HG03175 (cell line): Measurements from ENCODE around the gene DHX38.

Experiments
- ATAC-seq: cut with Tn5 transposase; IDR thresholded peaks from one replicate; pipeline ENCODE4 v1.9.1; 2021; ENCODE audit warnings: mild to moderate bottlenecking, moderate library complexity; ENCODE audit not compliant: unreplicated experiment

Gene DHX38

DNA sequence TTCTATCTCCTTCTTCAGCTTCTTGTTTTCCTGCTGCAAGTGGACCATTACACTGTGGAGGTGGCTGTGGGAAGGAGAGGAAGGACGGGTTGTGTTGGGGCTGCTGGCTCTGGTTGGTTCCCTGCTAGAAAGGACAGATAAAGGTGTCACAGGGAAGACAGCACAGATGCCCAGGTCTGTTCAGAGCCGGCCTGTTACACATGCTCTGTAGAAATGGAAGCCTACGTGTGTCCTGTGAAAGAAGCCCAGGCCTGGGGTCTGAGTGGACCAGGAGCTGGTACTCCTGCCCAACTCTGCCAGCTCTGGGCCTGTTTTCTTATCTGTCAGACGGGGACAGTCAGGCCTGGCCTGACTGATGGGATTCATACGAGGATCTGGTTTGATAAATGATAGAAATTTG lies 26.4 kb downstream of the DHX38 start:
- ATAC-seq, result no peak

DNA sequence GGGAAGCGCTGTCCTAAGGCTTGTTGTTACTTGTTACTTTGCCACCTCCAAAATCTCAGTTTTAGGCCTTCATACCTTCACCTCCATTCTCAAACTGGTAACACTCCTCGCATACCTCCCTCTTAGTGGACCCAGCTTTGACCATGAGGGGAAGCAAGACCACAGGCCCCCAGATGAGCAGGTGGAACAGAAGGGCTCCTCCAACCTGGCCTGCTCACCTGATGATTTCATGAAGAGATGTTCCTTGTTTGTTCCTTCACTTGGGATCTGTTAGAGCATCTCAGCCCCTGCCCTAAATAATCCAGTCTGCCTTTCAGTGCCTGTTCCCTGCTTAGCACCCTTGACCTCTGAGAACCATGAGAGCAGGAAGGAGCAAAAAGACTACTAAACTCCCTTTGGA lies 28.7 kb downstream of the DHX38 start:
- no peak for ATAC-seq

DNA sequence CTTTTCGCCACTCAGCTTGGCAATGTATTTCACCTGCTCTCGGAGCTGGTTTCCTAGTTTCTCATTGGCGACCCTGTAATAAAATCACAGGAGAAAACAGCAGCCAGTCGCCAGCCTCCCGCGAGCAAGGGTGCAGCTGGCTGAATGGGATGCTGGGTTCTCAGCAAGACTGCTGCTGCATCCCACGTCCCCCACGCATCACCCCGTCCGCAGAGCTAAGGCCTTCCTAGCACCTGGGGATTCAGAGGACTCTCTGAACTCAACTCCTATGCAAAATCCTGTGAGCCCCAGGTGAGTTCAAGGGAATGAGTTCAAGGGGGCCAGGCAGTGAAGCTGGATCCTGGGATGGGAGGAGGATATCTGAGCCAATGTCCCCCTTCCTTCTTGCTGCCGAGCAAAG lies 29.3 kb downstream of the DHX38 start:
- ATAC-seq, result no peak

DNA sequence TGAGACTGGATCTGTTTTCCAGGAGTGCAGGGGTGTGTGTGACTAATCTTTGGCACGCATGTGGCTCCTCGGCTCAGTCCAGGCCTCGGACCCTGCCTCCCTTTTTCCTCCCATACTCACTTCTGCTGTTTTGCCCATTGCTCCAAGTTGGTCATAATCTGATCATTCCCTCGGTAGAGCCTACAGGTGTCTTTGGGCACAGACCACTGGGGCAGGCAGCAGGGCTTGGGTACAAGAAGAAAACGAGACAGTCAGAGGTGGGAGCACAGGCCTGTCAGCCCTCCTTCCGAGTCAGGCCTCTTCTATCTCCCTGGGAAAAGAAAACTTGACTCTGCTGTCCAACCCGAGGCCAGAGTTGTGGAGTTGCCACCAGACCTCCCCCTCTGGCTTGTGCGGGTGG lies 29.8 kb downstream of the DHX38 start:
- ATAC-seq, result no peak

DNA sequence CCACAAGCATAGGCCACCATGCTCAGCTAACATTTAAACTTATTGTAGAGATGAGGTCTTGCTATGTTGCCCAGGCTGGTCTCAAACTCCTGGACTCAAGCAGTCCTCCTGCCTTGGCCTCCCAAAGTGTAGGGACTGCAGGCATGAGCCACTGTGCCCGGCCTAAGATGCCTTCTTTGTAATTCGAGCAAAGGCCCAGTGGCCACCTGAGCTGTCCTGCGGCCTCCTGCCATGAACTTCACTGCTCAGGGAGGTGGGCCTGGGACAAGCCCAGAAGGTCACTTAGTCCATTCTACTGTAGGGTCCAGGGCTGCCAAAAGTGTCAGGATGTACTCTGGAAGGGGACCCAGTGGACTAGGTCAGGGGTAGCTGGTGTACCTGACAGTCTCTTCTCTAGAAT lies 30.5 kb downstream of the DHX38 start:
- no peak for ATAC-seq

DNA sequence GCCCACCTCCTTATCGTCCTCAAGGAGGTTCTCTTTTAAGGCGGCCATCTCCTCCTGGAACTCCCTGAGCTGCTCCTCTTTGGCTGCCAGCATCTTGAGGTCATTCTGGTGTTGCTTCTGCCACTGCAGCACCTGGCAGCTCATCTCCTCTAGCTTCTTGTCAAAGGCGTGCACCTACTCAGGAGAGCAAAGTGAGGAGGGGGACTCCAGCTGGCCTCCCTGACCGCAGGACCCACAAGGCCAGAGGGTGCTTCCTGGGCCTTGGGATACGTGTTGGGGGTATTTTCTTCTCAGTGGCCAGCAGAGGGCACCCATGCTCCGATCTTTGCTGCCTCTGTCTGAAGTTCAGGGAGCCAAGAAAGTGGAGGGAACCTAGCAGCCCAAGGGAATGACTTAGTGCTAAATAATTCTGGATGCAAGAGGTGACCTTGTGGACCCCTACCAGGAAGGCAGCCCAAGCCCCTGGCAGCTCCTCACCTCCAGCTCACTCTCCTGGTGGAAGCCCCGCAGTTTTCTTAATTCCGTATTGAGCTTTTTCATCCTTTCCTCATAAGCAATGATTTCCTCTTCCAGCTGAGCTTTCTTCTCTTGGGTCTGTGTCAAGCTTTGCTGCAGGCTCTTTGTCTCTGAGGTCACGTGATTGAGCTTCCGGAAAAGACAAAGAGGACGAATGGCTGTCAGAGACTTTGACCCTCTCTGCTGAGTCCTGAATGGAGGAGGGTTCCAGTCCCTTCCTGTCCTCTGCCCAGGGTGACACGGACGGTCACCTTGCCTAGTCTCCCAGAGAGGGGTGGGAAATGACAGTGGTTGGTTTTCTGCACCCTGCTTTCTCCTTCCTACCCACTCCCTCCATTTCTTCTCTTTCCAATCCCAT lies 31.4 kb downstream of the DHX38 start:
- peak; percentile 68 for ATAC-seq

DNA sequence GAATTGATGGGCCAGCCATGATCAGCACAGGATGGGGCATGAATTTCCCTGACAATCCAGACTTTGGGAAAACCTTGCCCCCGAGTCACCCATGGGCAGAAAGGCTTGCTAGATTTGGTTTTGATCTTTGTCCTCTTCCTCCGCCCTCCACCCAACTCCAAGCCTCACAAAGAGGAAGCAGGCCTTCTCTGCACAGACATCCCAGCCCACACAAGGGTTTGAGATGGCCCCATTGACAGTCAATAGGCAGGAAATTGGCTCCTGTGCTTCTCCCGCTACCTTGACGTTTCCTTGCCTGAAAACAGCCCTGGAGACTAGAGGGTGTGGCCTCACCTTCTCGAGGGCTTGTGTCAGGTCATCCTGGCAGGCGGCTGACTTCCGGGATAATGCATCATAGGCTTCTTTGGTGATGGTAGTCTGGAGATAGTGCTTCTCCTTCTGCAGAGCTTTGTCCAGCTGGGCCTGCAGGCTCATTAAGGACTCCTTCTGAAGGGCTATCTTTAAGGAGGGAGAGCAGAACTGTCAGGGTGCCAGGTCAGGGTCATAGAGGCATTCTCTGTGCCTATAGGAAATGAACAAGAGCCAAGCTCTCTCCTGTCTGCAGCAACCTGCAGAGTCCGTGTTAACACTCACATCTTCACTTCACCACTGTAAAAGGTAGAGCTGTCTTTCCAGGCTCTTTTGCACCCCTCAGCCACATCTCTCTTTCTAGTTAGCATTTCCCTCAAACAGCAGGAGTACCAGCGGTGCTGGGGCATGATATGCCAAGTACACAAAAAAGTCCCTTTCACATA lies 32.2 kb downstream of the DHX38 start:
- ATAC-seq, result no peak

DNA sequence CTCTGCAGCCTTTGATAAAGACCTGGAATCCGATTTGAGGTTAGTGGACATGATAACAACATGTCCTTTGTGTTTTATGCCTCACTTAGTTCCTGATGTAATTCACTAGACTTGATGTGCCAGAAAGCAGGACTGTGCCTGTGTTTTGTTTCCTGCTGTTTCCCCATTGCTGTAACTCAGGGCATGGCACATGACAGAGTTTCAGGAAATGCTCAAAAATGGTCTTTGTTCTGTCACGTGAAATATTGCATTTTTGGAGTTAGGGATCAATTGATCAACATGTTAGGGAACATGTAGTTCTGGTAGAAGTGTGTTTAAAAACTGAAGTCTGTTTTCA lies 32.8 kb downstream of the DHX38 start:
- ATAC-seq, result no peak

DNA sequence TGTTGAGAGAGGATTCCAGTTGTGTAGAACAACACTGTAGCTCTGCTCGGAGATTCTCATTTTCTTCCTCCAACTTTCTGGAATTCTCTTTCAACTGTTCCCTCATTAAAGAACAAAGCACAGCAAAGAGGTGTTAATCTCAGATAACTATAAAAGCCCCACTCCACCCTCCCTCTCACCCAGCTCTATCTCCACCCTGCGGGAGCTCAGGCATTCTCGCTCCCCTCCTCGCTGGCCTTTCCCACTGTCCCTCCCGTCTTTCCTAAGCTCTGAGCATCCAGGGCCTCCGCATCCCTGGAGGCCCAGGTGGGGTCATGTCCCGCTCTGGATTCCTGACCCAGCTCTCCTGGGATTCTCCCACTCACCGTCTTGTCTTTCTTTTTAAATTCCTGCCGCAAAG lies 35.1 kb downstream of the DHX38 start:
- no peak for ATAC-seq

DNA sequence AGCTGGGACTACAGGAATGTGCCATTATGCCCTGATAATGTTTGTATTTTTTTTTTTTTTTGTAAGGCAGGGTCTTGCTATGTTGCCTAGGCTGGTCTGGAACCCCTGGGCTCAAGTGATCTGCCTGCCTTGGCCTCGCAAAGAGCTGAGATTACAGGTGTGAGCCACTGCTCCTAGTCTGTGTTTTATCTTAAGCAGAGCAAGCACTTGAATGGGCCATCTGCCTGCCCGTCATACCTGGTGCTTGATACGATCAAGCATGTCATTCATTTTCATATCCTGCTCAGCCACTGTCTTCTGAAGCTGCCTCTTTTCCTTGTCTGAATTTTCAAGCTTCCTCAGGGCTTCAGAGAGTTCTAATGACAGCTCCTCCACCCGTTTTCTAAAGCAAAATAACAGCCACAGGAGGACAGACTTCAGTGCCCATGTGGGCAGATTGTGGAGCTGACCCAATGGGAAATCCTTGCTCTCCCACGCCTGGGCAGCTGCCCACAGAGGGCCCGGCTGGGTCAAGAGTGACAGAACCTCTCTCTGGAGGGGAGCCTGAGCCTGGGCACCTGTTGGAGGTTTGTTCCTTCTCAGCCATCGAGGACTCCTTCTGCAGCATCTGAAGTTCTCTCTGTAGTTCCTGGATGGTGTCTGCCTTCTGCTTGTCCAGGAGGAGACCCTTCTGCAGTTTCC lies 36.5 kb downstream of the DHX38 start:
- no peak for ATAC-seq

DNA sequence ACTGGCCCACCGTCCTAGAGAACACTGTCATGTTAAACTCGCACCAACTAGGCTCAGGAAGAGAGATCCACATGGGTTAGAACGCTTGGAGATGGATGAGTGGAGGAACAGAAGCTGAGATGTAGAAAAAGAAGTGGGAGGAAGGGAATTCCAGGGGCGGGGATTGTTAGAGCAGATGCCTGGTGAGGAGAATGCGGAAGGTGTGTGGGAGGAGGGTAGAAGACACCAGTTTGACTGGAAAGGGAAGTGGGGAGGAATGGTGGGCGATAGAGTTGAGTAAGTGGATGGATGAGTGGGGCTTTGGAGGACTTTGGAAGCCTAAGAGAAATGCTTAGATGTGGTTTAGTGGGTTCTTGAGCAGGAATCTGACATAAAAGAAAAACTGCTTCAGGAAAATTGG lies 37.4 kb downstream of the DHX38 start:
- no peak for ATAC-seq

DNA sequence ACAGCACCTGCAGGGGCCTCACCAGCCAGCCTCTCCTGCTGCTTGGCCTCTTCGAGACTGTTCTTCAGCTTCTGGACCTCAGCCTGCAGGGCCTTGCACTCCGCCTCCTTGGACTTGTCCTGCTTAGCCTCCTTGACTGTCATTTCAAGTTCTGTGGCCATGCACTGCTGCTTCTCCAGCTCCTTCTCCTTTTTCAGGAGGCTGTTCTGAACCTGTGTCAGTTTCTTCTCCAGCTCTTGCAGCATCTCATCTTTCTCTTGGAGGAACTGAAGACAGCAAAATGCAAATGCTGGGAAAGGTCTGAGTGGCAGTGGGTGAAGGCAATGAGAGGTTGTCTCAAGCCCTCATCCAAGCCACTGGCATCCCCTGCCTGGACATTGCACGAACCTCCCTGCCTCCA lies 39.1 kb downstream of the DHX38 start:
- no peak for ATAC-seq

DNA sequence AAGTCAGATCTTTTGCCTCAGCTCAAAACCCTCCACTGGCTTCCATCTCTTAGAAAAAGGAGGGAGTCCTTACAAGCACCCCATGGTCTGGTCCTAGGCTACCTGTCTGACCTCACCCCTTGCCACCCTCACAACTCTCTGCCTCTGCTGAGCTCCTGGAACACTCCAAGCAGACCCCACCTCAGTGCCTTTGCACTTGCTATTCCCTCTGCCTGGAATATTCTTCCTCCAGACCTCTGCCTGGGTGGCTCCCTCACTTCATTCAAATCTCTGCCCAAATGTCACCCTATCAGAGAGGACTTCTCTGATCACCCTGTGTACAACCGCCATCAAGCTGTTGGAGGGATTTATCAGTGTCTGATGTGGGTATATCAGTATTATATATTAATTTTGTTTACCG lies 40.9 kb downstream of the DHX38 start:
- no peak for ATAC-seq

DNA sequence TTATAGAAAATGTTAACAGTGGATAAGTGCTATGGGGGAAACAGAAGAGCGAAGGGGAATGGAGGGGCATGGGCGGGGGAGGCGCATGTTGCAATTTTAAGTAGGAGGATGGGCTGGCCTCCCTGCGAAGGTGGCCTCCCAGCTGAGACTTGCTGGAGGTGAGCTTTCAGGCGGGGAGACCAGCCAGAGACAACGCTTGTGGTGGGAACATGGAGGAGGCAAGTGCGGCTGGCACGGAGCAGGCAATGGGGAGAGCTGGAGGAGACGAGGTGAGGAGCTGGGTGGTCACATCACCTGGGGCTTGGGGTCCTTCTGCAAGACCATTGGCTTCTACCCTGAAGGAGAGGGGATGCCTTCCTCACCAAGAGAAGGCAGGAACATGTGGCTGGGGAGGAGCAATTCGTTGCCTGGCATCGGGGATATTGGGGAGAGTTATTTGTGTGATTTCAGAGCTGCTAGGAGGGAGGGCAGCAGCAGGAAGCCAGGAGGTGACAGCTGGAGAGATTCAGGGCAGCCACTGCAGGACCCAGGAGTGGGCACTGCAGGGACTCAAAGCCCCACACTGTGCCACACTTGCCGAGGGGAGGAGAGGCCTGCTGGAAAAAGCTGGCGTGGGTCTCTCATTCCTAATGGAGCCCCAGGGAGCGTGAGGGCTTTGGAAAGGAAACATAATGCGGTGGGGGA lies 43.9 kb downstream of the DHX38 start:
- no peak for ATAC-seq

DNA sequence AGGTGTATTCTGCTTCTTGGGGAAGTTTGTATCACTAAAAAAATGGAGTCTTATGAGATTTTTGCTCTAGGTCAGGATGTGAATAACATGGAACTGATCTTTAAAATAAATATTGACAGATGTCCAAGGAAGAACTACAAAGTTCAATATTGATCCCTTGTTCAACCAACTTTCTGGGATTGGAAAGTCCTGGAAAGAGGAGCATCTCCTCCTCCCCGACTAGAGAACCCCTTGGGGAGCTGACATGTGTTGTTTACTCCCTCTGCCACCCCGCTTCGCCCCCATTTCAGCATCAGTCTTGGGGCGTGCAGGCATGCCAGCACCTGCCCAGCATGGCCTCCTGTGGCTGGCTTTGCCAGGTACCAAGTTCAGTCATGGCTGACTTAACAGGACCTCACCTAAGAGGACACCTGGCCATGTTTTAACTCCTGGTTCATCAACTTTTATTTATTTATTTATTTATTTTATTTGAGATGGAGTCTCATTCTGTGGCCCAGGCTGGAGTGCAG lies 44.5 kb downstream of the DHX38 start:
- no peak for ATAC-seq

DNA sequence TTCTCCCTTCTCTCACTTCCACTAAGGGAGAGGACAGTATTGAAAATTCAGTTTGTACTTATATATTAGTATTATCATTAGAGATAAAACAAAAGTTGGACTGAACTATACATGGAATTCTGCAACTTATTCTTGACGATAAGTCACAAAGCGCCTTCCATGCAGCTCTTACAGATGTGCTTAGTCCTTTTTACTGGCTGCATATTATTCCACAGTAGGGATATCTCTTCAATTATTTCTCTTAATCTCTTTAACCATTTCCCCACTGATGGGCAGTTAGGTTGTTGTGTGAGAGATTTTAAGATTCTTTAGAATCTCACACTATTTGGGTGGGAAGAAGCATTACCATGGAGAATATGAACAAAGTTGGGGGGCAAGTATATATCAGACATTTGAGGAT lies 46.3 kb downstream of the DHX38 start:
- ATAC-seq, result no peak

DNA sequence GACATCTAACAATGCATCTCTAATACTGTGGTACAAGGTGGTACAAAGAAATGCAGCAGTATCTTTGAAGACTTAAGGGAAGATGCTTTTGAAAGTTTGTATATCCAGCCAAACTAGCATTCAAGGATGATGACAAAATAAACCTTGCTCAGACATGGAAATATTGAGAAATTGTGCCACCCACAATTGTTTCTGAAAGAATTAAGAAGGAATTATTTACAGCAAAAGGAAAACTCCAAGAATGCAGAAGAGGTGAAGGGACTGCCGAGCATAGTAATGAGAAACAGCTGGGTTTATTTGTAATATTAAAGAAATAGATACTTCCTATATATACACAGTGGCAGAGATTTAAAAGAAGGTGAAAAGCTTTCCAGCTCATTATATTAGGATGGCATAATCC lies 48.8 kb downstream of the DHX38 start:
- ATAC-seq, result no peak

DNA sequence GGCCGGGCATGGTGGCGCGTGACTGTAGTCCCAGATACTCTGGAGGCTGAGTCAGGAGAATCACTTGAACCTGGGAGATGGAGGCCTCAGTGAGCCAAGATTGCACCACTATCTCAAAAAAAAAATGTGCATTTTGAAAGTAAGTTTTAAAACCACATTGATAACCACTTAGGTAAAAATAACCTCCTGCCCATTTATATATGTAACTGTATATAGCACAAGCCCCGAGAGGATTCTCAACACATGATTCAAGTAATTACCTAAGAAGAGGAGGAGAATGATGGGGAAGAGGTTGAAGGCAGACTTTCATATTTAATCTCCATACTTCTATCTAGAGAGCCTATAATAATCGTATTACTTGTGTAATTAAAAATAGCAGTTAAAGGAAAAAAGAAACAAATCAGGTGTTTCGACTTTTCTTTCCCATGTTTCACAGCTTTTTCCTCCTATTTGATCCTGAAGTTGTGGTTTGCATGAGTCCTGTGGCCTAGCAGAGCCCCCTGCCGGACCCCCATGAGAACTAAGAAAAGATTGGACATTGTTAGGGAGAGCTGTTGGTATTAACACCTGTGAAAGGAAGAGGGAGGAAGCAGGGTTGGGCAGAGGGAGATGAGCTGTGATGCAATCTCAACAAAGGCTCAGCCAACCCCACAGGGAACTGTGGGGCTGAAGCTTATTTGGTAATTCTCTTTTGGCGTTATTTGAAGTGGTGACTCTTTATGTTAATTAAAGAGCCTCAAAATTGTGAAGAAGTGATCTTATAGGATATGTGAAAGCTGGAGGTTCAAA lies 56.2 kb downstream of the DHX38 start:
- ATAC-seq, result no peak

DNA sequence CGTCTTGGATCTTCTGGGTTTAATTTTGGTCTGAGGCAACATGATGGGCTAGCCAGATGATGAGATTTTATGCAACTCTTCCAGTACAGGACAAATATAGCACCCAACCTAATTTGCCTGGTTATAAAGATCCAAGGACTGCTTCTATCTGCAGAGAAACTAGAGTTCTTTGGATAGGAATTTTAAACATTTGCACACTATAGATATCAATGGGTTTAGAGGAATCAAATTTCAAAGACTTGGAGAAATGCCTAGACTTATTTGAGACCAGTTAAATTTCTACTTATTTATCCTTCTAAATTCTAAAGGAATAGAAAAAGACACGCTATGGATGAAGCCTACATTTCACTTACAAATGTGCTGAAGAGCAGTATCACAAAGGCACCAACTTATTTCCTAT lies 65.7 kb downstream of the DHX38 start:
- no peak for ATAC-seq

DNA sequence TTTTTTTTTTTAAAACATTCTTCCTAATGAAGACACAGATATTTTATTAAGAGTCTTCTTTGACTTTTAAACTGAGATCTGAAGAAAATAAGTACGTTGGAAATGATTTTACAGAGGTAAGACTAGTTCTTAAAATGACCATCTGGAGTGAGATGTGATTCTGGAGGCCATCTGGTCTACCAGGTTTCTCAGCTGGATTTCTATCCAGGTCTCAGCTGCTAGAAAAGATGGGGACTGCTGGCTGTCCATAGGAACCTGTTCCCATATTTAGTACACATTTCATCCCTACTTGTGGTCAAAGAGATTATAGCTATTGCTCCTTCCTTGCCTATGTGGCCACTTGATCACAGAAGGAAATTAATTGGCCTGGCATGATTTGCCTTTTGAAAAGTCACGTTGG lies 66.2 kb downstream of the DHX38 start:
- ATAC-seq, result no peak
